Liver (tissue), 9 donors: ENCODE measurements around the gene GRIK2. TPM values are rescaled to one million over a fixed set of nuclear protein-coding genes. Genes with fewer than 3 reads are reported as not detected.

Source experiments
- DNase-seq: peaks from one replicate; pipeline ENCODE4 v3.0.0-alpha.2; 2017; ENCODE audit warnings: low spot score
- H3K27ac ChIP-seq, 2 donors: one replicate each; pipeline ENCODE4 v1.7.0; 2013; ENCODE audit warnings: inconsistent platforms in 2 of 2, low read length in 2 of 2, control low read depth in 1 of 2, low read depth in 1 of 2, mild to moderate bottlenecking in 1 of 2
- H3K27me3 ChIP-seq, 4 donors: one replicate each; pipeline versions ENCODE4 v1.6.1 to v1.7.0; 2013; ENCODE audit warnings: low read length in 3 of 4, inconsistent platforms in 1 of 4, mild to moderate bottlenecking in 1 of 4, moderate library complexity in 1 of 4; ENCODE audit not compliant: control insufficient read depth in 4 of 4, insufficient read depth in 4 of 4
- H3K36me3 ChIP-seq, 4 donors: one replicate each; pipeline versions ENCODE4 v1.6.1 to v1.7.0; 2013; ENCODE audit warnings: low read length in 3 of 4, mild to moderate bottlenecking in 3 of 4, low read depth in 1 of 4, moderate library complexity in 1 of 4; ENCODE audit not compliant: control insufficient read depth in 4 of 4, insufficient read depth in 3 of 4
- H3K4me1 ChIP-seq, 4 donors: one replicate each; pipeline versions ENCODE4 v1.6.1 to v1.7.0; 2013; ENCODE audit warnings: low read length in 3 of 4, mild to moderate bottlenecking in 3 of 4, moderate library complexity in 1 of 4; ENCODE audit not compliant: control insufficient read depth in 4 of 4, insufficient read depth in 4 of 4
- H3K4me3 ChIP-seq, 3 donors: one replicate each; pipeline versions ENCODE4 v1.6.1 to v1.7.0; 2013; ENCODE audit warnings: low read length in 3 of 3, control low read depth in 1 of 3, low read depth in 1 of 3, mild to moderate bottlenecking in 1 of 3
- H3K9ac ChIP-seq, 2 donors: one replicate each; pipeline ENCODE4 v1.7.0; 2013; ENCODE audit warnings: low read length in 2 of 2, mild to moderate bottlenecking in 2 of 2, moderate library complexity in 2 of 2, control low read depth in 1 of 2, low read depth in 1 of 2
- H3K9me3 ChIP-seq, 4 donors: one replicate each; pipeline versions ENCODE4 v1.6.1 to v1.7.0; 2013; ENCODE audit warnings: low read length in 3 of 4; ENCODE audit not compliant: control insufficient read depth in 4 of 4
- CTCF ChIP-seq: fragments of 150-350 bp; IDR thresholded peaks from 2 replicates; pipeline ENCODE4 v1.5.1; 2017; ENCODE audit warnings: improper control_type of control experiment, low read depth, low read length; ENCODE audit not compliant: missing input control
- EGR1 ChIP-seq, 2 donors: IDR thresholded peaks; 2 replicates each; pipeline ENCODE4 v1.6.1; 2016 to 2018; ENCODE audit warnings: antibody characterized with exemption in 2 of 2, low read depth in 2 of 2
- FOXA1 ChIP-seq: IDR thresholded peaks from 2 replicates; pipeline ENCODE4 v1.6.1; 2016; ENCODE audit warnings: antibody characterized with exemption
- FOXA2 ChIP-seq: IDR thresholded peaks from 2 replicates; pipeline ENCODE4 v1.6.1; 2016; ENCODE audit warnings: antibody characterized with exemption
- GABPA ChIP-seq, 2 donors: IDR thresholded peaks in 1 of 2; conservative IDR thresholded peaks in 1 of 2; 2 replicates each; pipeline ENCODE4 v1.6.1; 2016; ENCODE audit warnings: antibody characterized with exemption in 2 of 2, mild to moderate bottlenecking in 1 of 2, moderate library complexity in 1 of 2
- HNF4A ChIP-seq, 2 donors: conservative IDR thresholded peaks; 2 replicates each; pipeline ENCODE4 v1.6.1; 2016; ENCODE audit warnings: antibody characterized with exemption in 2 of 2, mild to moderate bottlenecking in 2 of 2
- HNF4G ChIP-seq: IDR thresholded peaks from 2 replicates; pipeline ENCODE4 v1.6.1; 2016; ENCODE audit warnings: antibody characterized with exemption
- JUND ChIP-seq, 2 donors: IDR thresholded peaks; 2 replicates each; pipeline ENCODE4 v1.6.1; 2016; ENCODE audit warnings: antibody characterized with exemption in 2 of 2
- MAX ChIP-seq: IDR thresholded peaks from 2 replicates; pipeline ENCODE4 v1.6.1; 2016; ENCODE audit warnings: antibody characterized with exemption
- NR2F2 ChIP-seq: IDR thresholded peaks from 2 replicates; pipeline ENCODE4 v1.6.1; 2016; ENCODE audit warnings: antibody characterized with exemption
- RAD21 ChIP-seq, 2 donors: IDR thresholded peaks; 2 replicates each; pipeline ENCODE4 v1.6.1; 2016; ENCODE audit warnings: antibody characterized with exemption in 2 of 2, mild to moderate bottlenecking in 2 of 2
- RXRA ChIP-seq, 2 donors: IDR thresholded peaks; 2 replicates each; pipeline ENCODE4 v1.6.1; 2017 to 2018; ENCODE audit warnings: antibody characterized with exemption in 2 of 2, mild to moderate bottlenecking in 1 of 2
- SP1 ChIP-seq: IDR thresholded peaks from 2 replicates; pipeline ENCODE4 v1.6.1; 2018; ENCODE audit warnings: antibody characterized with exemption, mild to moderate bottlenecking
- TAF1 ChIP-seq: conservative IDR thresholded peaks from 2 replicates; pipeline ENCODE4 v1.6.1; 2016; ENCODE audit warnings: antibody characterized with exemption, mild to moderate bottlenecking
- YY1 ChIP-seq: IDR thresholded peaks from 2 replicates; pipeline ENCODE4 v1.6.1; 2016; ENCODE audit warnings: antibody characterized with exemption, mild to moderate bottlenecking
- WGBS: extraction: QIAGEN DNeasy Blood & Tissue Kit; methylation state at CpG from one replicate; pipeline ENCODE4 v1.1.7; 2013; 5-methylcytosine and 5-hydroxymethylcytosine counted together
- polyA plus RNA-seq, 2 donors: library from polyadenylated mRNA; stranded (reverse) in 1 of 2; unstranded in 1 of 2; fragments of 200-250 nt in 1 of 2; fragments of >200 nt in 1 of 2; fragmentation: Nextera tagmentation in 1 of 2; extraction: Ambion mirVana in 1 of 2; gene quantifications; one replicate each; pipeline versions ENCODE4 v1.2.1 to v1.2.3, GENCODE V29; 2013 to 2015
- total RNA-seq, 2 donors: library from RNA; depleted of rRNA; stranded (reverse); fragments of >200 nt; gene quantifications; one replicate each; pipeline ENCODE4 v1.2.3, GENCODE V29; 2014
- TF ChIP-seq, protein P1 (sequence below): IDR thresholded peaks from 2 replicates; pipeline ENCODE4 v1.6.1; 2016; ENCODE audit warnings: antibody characterized with exemption
- TF ChIP-seq, protein P2 (sequence below): IDR thresholded peaks from 2 replicates; pipeline ENCODE4 v1.6.1; 2016; ENCODE audit warnings: antibody characterized with exemption, mild to moderate bottlenecking
- TF ChIP-seq, protein P3 (sequence below): IDR thresholded peaks from 2 replicates; pipeline ENCODE4 v1.6.1; 2016; ENCODE audit warnings: antibody characterized with exemption
- donor health status: healthy.
- donor health status: healthy.
- donor health status: healthy.
- donor health status: healthy.
- donor health status: healthy.

Gene GRIK2
- total and polyA plus RNA-seq, 4 donors = 0.02 to 0.17 (median 0.05) TPM

- DNase-seq = no peak
- H3K27ac ChIP-seq = no peak overlapping the region
- no peak overlapping the region for H3K9ac ChIP-seq
- H3K27me3 ChIP-seq = no peaks in the 10 kb centered on the region
- 68% methylated on average over 2 of the region's 2 CpGs for WGBS
- H3K4me1 ChIP-seq = no peaks in the 10 kb centered on the region
- no peaks in the 10 kb centered on the region for H3K36me3 ChIP-seq
- H3K9me3 ChIP-seq = no peaks in the 10 kb centered on the region
- TF ChIP-seq MAX (no peak), SP1 (no peak), EGR1 (IDR thresholded peaks at IDR 0.05; ENCODE audit: low read depth in 2 of 2) (no peak), FOXA2 (no peak), YY1 (no peak), NR2F2 (no peak), CTCF (no peak), RAD21 (IDR thresholded peaks at IDR 0.05) (no peak), TAF1 (no peak), FOXA1 (no peak), HNF4G (no peak), RXRA (IDR thresholded peaks at IDR 0.05) (no peak), GABPA (IDR thresholded peaks at IDR 0.05 in 1 of 2, conservative IDR thresholded peaks at IDR 0.05 in 1 of 2) (no peak), HNF4A (conservative IDR thresholded peaks at IDR 0.05) (no peak), JUND (IDR thresholded peaks at IDR 0.05) (no peak)
- TF ChIP-seq, protein P1, sequence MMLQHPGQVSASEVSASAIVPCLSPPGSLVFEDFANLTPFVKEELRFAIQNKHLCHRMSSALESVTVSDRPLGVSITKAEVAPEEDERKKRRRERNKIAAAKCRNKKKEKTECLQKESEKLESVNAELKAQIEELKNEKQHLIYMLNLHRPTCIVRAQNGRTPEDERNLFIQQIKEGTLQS = no peak
- TF ChIP-seq, protein P2, sequence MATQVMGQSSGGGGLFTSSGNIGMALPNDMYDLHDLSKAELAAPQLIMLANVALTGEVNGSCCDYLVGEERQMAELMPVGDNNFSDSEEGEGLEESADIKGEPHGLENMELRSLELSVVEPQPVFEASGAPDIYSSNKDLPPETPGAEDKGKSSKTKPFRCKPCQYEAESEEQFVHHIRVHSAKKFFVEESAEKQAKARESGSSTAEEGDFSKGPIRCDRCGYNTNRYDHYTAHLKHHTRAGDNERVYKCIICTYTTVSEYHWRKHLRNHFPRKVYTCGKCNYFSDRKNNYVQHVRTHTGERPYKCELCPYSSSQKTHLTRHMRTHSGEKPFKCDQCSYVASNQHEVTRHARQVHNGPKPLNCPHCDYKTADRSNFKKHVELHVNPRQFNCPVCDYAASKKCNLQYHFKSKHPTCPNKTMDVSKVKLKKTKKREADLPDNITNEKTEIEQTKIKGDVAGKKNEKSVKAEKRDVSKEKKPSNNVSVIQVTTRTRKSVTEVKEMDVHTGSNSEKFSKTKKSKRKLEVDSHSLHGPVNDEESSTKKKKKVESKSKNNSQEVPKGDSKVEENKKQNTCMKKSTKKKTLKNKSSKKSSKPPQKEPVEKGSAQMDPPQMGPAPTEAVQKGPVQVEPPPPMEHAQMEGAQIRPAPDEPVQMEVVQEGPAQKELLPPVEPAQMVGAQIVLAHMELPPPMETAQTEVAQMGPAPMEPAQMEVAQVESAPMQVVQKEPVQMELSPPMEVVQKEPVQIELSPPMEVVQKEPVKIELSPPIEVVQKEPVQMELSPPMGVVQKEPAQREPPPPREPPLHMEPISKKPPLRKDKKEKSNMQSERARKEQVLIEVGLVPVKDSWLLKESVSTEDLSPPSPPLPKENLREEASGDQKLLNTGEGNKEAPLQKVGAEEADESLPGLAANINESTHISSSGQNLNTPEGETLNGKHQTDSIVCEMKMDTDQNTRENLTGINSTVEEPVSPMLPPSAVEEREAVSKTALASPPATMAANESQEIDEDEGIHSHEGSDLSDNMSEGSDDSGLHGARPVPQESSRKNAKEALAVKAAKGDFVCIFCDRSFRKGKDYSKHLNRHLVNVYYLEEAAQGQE = no peak
- TF ChIP-seq, protein P3, sequence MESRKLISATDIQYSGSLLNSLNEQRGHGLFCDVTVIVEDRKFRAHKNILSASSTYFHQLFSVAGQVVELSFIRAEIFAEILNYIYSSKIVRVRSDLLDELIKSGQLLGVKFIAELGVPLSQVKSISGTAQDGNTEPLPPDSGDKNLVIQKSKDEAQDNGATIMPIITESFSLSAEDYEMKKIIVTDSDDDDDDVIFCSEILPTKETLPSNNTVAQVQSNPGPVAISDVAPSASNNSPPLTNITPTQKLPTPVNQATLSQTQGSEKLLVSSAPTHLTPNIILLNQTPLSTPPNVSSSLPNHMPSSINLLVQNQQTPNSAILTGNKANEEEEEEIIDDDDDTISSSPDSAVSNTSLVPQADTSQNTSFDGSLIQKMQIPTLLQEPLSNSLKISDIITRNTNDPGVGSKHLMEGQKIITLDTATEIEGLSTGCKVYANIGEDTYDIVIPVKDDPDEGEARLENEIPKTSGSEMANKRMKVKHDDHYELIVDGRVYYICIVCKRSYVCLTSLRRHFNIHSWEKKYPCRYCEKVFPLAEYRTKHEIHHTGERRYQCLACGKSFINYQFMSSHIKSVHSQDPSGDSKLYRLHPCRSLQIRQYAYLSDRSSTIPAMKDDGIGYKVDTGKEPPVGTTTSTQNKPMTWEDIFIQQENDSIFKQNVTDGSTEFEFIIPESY = no peak
- H3K4me3 ChIP-seq = no peak overlapping the region
Measured at GRCh38 chr6:101689695-101690094, 296.2 kb downstream of the GRIK2 start.

DNA sequence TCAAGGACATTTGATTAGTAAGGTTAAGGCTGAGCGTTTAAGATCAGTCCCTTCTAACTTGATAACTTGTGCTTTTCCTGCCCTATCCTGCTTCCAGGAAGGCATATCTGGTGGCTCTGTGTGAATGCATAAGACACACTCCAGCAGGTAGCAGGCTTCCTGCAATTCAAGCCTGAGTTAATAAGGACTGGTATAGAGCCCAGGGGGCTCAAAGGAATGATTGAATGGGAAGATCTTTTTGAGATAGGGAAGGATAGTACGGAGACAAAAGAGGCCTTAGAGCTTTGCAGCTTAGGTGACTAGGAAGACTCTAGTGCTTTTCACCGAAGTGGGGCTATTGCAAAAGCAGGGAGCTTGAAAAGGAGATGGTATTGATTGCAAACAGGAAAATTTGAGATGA lies 307.1 kb downstream of the GRIK2 start:
- no peak for DNase-seq
- H3K27ac ChIP-seq = no peak overlapping the region
- H3K9ac ChIP-seq = no peak overlapping the region
- no peak overlapping the region for H3K4me3 ChIP-seq
- TF ChIP-seq, protein P1 = no peak
- TF ChIP-seq GABPA (IDR thresholded peaks at IDR 0.05 in 1 of 2, conservative IDR thresholded peaks at IDR 0.05 in 1 of 2) = no peak
- TF ChIP-seq HNF4G = no peak
- no peak for TF ChIP-seq FOXA1
- no peak for TF ChIP-seq RXRA (IDR thresholded peaks at IDR 0.05)
- TF ChIP-seq RAD21 (IDR thresholded peaks at IDR 0.05) = no peak
- H3K27me3 ChIP-seq = no peaks in the 10 kb centered on the region
- H3K4me1 ChIP-seq = no peaks in the 10 kb centered on the region
- H3K36me3 ChIP-seq = no peaks in the 10 kb centered on the region
- WGBS = 45% methylated on average over 3 of the region's 3 CpGs
- H3K9me3 ChIP-seq = no peaks in the 10 kb centered on the region
